GM23248 (cell line): ENCODE results near the gene LMX1A. TPM values are rescaled to one million over a fixed set of nuclear protein-coding genes. Genes with fewer than 3 reads are reported as not detected.

Source experiments
- DNase-seq: peaks from one replicate; pipeline ENCODE4 v3.0.0-alpha.2; 2015
- H2AFZ ChIP-seq: fragments of 200-600 bp; sonication (generic); 2 replicates; pipeline ENCODE4 v1.6.1; 2016; ENCODE audit warnings: antibody characterized with exemption
- H3F3A ChIP-seq: fragments of 200-600 bp; sonication (generic); 2 replicates; pipeline ENCODE4 v1.6.1; 2016; ENCODE audit warnings: mild to moderate bottlenecking, antibody characterized with exemption, mixed run types; ENCODE audit not compliant: insufficient read depth
- H3K27ac ChIP-seq: fragments of 200-600 bp; sonication (generic); 2 replicates; pipeline ENCODE4 v1.5.1; 2016; ENCODE audit warnings: mild to moderate bottlenecking
- H3K27me3 ChIP-seq: fragments of 200-600 bp; sonication (generic); replicated peaks from 2 replicates; pipeline ENCODE4 v1.6.1; 2016; ENCODE audit warnings: mild to moderate bottlenecking; ENCODE audit not compliant: insufficient read depth
- H3K36me3 ChIP-seq: fragments of 200-600 bp; sonication (generic); 2 replicates; pipeline ENCODE4 v1.6.1; 2016; ENCODE audit warnings: low read depth, mild to moderate bottlenecking
- H3K4me1 ChIP-seq: fragments of 200-600 bp; sonication (generic); 2 replicates; pipeline ENCODE4 v1.6.1; 2016; ENCODE audit warnings: mild to moderate bottlenecking; ENCODE audit not compliant: insufficient read depth
- H3K4me2 ChIP-seq: fragments of 200-600 bp; sonication (generic); one replicate; pipeline ENCODE4 v1.6.1; 2016; ENCODE audit warnings: mild to moderate bottlenecking; ENCODE audit not compliant: unreplicated experiment
- H3K4me3 ChIP-seq: fragments of 200-600 bp; sonication (generic); 2 replicates; pipeline ENCODE4 v1.5.1; 2016; ENCODE audit warnings: mild to moderate bottlenecking
- H3K79me2 ChIP-seq: fragments of 200-600 bp; sonication (generic); 2 replicates; pipeline ENCODE4 v1.6.1; 2016; ENCODE audit warnings: mild to moderate bottlenecking; ENCODE audit not compliant: insufficient read depth
- H3K9ac ChIP-seq: fragments of 200-600 bp; sonication (generic); 2 replicates; pipeline ENCODE4 v1.6.1; 2016; ENCODE audit warnings: mild to moderate bottlenecking
- H3K9me2 ChIP-seq: fragments of 200-600 bp; sonication (generic); 2 replicates; pipeline ENCODE4 v1.6.1; 2016; ENCODE audit warnings: mixed run types, mild to moderate bottlenecking, moderate library complexity; ENCODE audit not compliant: insufficient read depth
- H3K9me3 ChIP-seq: fragments of 200-600 bp; sonication (generic); one replicate; pipeline ENCODE4 v1.6.1; 2017; ENCODE audit warnings: low read depth
- H4K20me1 ChIP-seq: fragments of 200-600 bp; sonication (generic); 2 replicates; pipeline ENCODE4 v1.6.0; 2016; ENCODE audit not compliant: insufficient read depth
- EZH2 ChIP-seq: fragments of 200-600 bp; sonication (generic); IDR thresholded peaks from 2 replicates; pipeline ENCODE4 v1.6.1; 2018; ENCODE audit warnings: antibody characterized with exemption, mild to moderate bottlenecking; ENCODE audit not compliant: insufficient read depth, poor library complexity, severe bottlenecking
- EZH2phosphoT487 ChIP-seq: fragments of 200-600 bp; sonication (generic); IDR thresholded peaks from 2 replicates; pipeline ENCODE4 v1.6.1; 2018; ENCODE audit warnings: antibody characterized with exemption, moderate library complexity, mild to moderate bottlenecking, low read depth; ENCODE audit not compliant: insufficient read depth
- WGBS, 2 experiments: methylation state at CpG; one replicate each; pipeline ENCODE4 v1.1.6; 2015 to 2017; ENCODE audit warnings: low lambda C conversion rate in 2 of 2, low coverage in 1 of 2; ENCODE audit errors: missing lambda C conversion rate in 2 of 2; 5-methylcytosine and 5-hydroxymethylcytosine counted together
- in situ Hi-C: fragments of 300-500 bp; cut with MboI; formaldehyde crosslinking; loops from 2 replicates; pipeline ENCODE4 v1.15.0; 2020
- polyA plus RNA-seq: library from polyadenylated mRNA; unstranded; fragments of >200 nt; fragmentation: Nextera tagmentation; extraction: Ambion mirVana; gene quantifications from 2 replicates; pipeline ENCODE4 v1.2.1, GENCODE V29; 2016
- total RNA-seq: library from RNA; depleted of rRNA; stranded (reverse); fragments of >200 nt; shearing (Covaris generic); gene quantifications from 2 replicates; pipeline ENCODE4 v1.2.3, GENCODE V29; 2014

Gene LMX1A
- total and polyA plus RNA-seq, 2 experiments from 2014 or later = not detected

GRCh38 chr1:165284454-165284853 lies 72.1 kb downstream of the LMX1A start:
- DNase-seq = no peak
- H3K27me3 ChIP-seq = peaks cover 36% of the 10 kb centered on the region
- H3K4me3 ChIP-seq = no peak overlapping the region
- H3F3A ChIP-seq = no peaks in the 10 kb centered on the region
- 28 to 32% methylated on average over 10 of the region's 10 CpGs for WGBS, 2 experiments
- no peaks in the 10 kb centered on the region for H4K20me1 ChIP-seq
- no peaks in the 10 kb centered on the region for H3K4me1 ChIP-seq
- no peaks in the 10 kb centered on the region for H3K36me3 ChIP-seq
- no peak for TF ChIP-seq EZH2
- no peak overlapping the region for H3K9ac ChIP-seq
- in situ Hi-C loops = no loop called here
- H2AFZ ChIP-seq = no peak overlapping the region
- H3K9me2 ChIP-seq = no peaks in the 10 kb centered on the region
- H3K4me2 ChIP-seq = no peak overlapping the region
- no peak overlapping the region for H3K27ac ChIP-seq
- H3K79me2 ChIP-seq = no peaks in the 10 kb centered on the region
- no peaks in the 10 kb centered on the region for H3K9me3 ChIP-seq

DNA sequence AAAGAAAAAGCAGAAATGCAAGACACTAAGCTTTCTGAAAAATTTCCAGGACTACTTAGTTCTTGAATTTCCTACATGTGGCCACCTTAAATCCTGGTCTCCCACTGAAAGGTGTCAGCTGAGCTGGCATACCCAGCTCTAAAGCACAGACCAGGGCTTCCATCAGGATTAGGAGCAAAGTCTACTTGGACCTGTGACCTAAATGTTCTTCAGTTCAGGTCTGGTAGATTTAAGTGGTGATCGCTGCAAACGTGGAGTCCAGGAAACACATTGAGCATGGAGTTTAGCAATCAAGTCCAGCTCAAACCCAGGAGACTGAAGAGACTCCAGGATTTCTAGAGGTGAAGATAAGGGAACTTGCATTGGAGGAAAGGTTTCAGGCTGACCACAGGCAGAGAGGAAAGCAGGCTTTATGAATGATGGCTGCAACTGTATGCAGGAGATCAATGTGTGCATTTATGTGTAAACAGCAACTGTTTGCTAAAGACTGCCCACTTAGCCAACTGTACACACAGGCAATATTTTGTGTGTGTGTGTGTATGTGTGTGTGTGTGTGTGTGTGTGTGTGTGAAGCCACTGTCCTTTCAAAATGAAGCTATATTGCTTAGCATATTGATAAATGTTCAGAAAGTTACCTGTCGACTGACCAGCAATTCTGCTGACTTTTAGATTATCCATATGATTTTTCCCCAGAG lies 75.2 kb downstream of the LMX1A start:
- Histone ChIP-seq H3K36me3 (no peaks in the 10 kb centered on the region), H3K9me3 (no peaks in the 10 kb centered on the region)
- in situ Hi-C loops = no loop called here

GRCh38 chr1:165279882-165280281 lies 76.6 kb downstream of the LMX1A start:
- no peaks in the 10 kb centered on the region for H3K79me2 ChIP-seq
- no peaks in the 10 kb centered on the region for H3K9me3 ChIP-seq
- H3K4me2 ChIP-seq = no peak overlapping the region
- H3K4me3 ChIP-seq = no peak overlapping the region
- H3K27ac ChIP-seq = no peak overlapping the region
- no peaks in the 10 kb centered on the region for H3K4me1 ChIP-seq
- TF ChIP-seq EZH2 (no peak), EZH2phosphoT487 (no peak)
- no peak overlapping the region for H2AFZ ChIP-seq
- no peak overlapping the region for H3K9ac ChIP-seq
- in situ Hi-C loops = no loop called here
- H3K27me3 ChIP-seq = 0 out of 2 replicates have a peak, but pooled peaks cover 17% of the 10 kb centered on the region
- 14% methylated on average over 9 of the region's 9 CpGs for WGBS, 2 experiments
- no peaks in the 10 kb centered on the region for H3K36me3 ChIP-seq
- no peaks in the 10 kb centered on the region for H3K9me2 ChIP-seq
- H3F3A ChIP-seq = no peaks in the 10 kb centered on the region
- H4K20me1 ChIP-seq = no peaks in the 10 kb centered on the region
- DNase-seq = no peak

More for the DNA sequence above, 75.2 kb downstream of the LMX1A start:
- no peak overlapping the region for H3K27ac ChIP-seq
- H2AFZ ChIP-seq = no peak overlapping the region
- no peaks in the 10 kb centered on the region for H4K20me1 ChIP-seq
- no peaks in the 10 kb centered on the region for H3F3A ChIP-seq
- H3K4me1 ChIP-seq = no peaks in the 10 kb centered on the region
- no peak overlapping the region for H3K9ac ChIP-seq
- H3K4me2 ChIP-seq = no peak overlapping the region
- no peaks in the 10 kb centered on the region for H3K79me2 ChIP-seq
- 18 to 34% methylated on average over 3 of the region's 3 CpGs for WGBS, 2 experiments
- TF ChIP-seq EZH2phosphoT487 (no peak), EZH2 (no peak)
- H3K9me2 ChIP-seq = no peaks in the 10 kb centered on the region
- DNase-seq = no peak
- H3K4me3 ChIP-seq = no peak overlapping the region
- peaks cover 25% of the 10 kb centered on the region; the same call in 1 of the 2 replicates for H3K27me3 ChIP-seq

DNA sequence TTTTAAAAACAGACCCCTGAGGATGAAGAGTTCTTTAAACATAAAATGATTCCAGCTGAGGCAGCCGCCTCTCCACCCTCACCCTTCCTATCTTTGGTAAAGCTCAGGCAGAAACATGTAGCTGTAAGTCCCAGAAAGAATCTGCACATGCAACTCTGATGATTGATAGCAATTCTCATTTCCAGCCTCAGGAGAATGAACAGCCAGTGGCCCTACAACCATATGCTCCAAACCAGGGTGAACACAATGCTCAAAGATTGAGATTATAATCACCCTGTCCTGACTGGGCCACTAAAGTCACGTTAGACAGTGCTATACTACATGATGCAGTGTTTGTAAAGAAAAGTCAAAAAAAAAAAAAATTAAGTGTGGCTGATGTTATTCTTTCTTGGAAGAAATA lies 80.2 kb downstream of the LMX1A start:
- 8 to 18% methylated on average over 2 of the region's 2 CpGs for WGBS, 2 experiments
- in situ Hi-C loops = no loop called here

More for the DNA sequence above, 80.2 kb downstream of the LMX1A start:
- Histone ChIP-seq H3K27me3 (no peaks in the 10 kb centered on the region), H2AFZ (no peak overlapping the region), H3K36me3 (no peaks in the 10 kb centered on the region), H3K4me2 (no peak overlapping the region), H3K79me2 (no peaks in the 10 kb centered on the region), H3K4me3 (no peak overlapping the region), H4K20me1 (no peaks in the 10 kb centered on the region), H3K27ac (no peak overlapping the region), H3K9me3 (no peaks in the 10 kb centered on the region), H3K4me1 (no peaks in the 10 kb centered on the region), H3K9me2 (no peaks in the 10 kb centered on the region), H3F3A (no peaks in the 10 kb centered on the region), H3K9ac (no peak overlapping the region)
- no peak for DNase-seq
- TF ChIP-seq EZH2 (no peak), EZH2phosphoT487 (no peak)
